ENCODE measurements around the gene GYPB.
"Not testable (repeated sequence)": the region's sequence is repeated elsewhere in the genome, so short reads cannot be mapped to it uniquely, and the experiment has no call there.

DNA sequence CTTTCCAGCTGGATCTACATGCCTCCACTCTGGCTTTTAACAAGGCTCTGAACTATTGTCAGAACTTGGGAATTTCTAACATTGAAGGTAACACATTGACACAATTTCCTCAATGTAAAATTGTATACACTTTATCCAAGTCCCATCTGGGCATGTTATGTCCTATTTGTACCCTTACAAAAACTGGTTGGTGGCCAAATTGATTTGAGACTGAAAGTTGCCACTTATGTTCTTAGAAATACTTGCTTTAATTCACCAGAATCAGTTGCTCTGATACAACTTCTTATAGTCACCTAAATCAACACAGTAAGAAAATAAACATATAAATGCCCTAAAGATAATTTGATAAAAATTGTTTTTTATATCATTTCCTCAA lies 15.3 kb downstream of the GYPB start:
- TF ChIP-seq, protein P1, sequence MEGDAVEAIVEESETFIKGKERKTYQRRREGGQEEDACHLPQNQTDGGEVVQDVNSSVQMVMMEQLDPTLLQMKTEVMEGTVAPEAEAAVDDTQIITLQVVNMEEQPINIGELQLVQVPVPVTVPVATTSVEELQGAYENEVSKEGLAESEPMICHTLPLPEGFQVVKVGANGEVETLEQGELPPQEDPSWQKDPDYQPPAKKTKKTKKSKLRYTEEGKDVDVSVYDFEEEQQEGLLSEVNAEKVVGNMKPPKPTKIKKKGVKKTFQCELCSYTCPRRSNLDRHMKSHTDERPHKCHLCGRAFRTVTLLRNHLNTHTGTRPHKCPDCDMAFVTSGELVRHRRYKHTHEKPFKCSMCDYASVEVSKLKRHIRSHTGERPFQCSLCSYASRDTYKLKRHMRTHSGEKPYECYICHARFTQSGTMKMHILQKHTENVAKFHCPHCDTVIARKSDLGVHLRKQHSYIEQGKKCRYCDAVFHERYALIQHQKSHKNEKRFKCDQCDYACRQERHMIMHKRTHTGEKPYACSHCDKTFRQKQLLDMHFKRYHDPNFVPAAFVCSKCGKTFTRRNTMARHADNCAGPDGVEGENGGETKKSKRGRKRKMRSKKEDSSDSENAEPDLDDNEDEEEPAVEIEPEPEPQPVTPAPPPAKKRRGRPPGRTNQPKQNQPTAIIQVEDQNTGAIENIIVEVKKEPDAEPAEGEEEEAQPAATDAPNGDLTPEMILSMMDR (IDR thresholded peaks at IDR 0.05): not testable (repeated sequence)
- TF ChIP-seq POLR2A (IDR thresholded peaks at IDR 0.05): not testable (repeated sequence)
